ENCODE data around the gene MITF. TPM values are rescaled to one million over a fixed set of nuclear protein-coding genes. Genes with fewer than 3 reads are reported as not detected.

MITF gene
- total RNA-seq, 4 donors from 2014 or later: 13.7 to 39.0 (median 27.4) TPM

- TF ChIP-seq, protein P1, sequence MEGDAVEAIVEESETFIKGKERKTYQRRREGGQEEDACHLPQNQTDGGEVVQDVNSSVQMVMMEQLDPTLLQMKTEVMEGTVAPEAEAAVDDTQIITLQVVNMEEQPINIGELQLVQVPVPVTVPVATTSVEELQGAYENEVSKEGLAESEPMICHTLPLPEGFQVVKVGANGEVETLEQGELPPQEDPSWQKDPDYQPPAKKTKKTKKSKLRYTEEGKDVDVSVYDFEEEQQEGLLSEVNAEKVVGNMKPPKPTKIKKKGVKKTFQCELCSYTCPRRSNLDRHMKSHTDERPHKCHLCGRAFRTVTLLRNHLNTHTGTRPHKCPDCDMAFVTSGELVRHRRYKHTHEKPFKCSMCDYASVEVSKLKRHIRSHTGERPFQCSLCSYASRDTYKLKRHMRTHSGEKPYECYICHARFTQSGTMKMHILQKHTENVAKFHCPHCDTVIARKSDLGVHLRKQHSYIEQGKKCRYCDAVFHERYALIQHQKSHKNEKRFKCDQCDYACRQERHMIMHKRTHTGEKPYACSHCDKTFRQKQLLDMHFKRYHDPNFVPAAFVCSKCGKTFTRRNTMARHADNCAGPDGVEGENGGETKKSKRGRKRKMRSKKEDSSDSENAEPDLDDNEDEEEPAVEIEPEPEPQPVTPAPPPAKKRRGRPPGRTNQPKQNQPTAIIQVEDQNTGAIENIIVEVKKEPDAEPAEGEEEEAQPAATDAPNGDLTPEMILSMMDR (IDR thresholded peaks at IDR 0.05): no peak
- ATAC-seq (ENCODE audit: low FRiP score) (no peak), DNase-seq (ENCODE audit: low spot score) (no peak)
These were observed 27.4 kb downstream of the MITF start for GRCh38 chr3:69766638-69767037.

GRCh38 chr3:69767571-69767970 lies 28.3 kb downstream of the MITF start:
- no peak for DNase-seq (ENCODE audit: low spot score)
- TF ChIP-seq, protein P1 (IDR thresholded peaks at IDR 0.05): no peak
- ATAC-seq (ENCODE audit: low FRiP score): no peak

- TF ChIP-seq, protein P1 (IDR thresholded peaks at IDR 0.05): no peak
- ATAC-seq (ENCODE audit: low FRiP score): no peak
- DNase-seq (ENCODE audit: low spot score): no peak
These were observed 29.2 kb downstream of the MITF start for GRCh38 chr3:69768438-69768837.

- TF ChIP-seq, protein P1 (IDR thresholded peaks at IDR 0.05): no peak
- DNase-seq (ENCODE audit: low spot score) (no peak), ATAC-seq (ENCODE audit: low FRiP score) (no peak)
These were observed 31.0 kb downstream of the MITF start for GRCh38 chr3:69770219-69770618.

- DNase-seq (ENCODE audit: low spot score): no peak
- no peak for ATAC-seq (ENCODE audit: low FRiP score)
These were observed 31.8 kb downstream of the MITF start for GRCh38 chr3:69770976-69771634.

DNA sequence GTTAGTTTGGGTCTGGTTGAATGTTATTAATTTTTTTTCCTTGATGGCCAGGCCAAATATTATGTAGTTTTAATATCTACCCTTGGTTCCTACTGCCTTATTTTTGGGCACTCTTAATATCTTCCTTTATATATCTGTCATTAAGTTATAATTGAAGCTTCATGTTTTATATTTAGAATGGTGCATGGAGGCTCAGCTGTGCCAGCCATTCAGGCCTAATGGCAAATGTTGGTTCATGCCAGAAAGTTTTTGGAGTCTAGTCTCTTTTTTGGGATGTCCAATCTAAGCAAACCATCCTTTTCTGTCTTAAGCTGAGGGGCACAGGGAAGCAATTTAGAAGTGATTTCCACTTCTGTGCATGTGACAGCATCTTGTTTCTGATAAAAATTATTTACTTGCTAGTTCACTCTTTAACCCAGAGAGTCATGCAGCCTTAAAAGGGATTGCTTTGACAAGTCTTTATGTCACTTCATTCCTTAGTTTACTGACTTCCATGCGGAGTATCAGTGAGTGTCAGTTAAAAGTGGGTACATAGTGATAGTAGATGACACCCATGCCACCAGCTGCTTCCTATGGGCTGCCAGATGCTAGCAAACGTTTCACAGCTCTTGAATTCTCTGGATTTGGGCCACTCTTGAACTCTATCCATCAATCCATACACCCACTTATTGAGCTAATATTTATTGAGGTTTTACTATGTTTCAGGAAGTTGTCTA lies 33.0 kb downstream of the MITF start:
- no peak for ATAC-seq (ENCODE audit: low FRiP score)
- DNase-seq (ENCODE audit: low spot score): no peak
- TF ChIP-seq, protein P1 (IDR thresholded peaks at IDR 0.05): no peak

More at GRCh38 chr3:69770976-69771634, 31.8 kb downstream of the MITF start:
- TF ChIP-seq, protein P1 (IDR thresholded peaks at IDR 0.05): no peak

- no peak for ATAC-seq (ENCODE audit: low FRiP score)
- no peak for DNase-seq (ENCODE audit: low spot score)
- TF ChIP-seq, protein P1 (IDR thresholded peaks at IDR 0.05): no peak
These were observed 34.8 kb downstream of the MITF start for GRCh38 chr3:69774029-69774428.

Measured in omental fat pad (tissue), 4 donors.